ENCODE results near the gene OR11H7.
"Not testable (repeated sequence)": the region's sequence is repeated elsewhere in the genome, so short reads cannot be mapped to it uniquely, and the experiment has no call there.

Gene OR11H7

DNA sequence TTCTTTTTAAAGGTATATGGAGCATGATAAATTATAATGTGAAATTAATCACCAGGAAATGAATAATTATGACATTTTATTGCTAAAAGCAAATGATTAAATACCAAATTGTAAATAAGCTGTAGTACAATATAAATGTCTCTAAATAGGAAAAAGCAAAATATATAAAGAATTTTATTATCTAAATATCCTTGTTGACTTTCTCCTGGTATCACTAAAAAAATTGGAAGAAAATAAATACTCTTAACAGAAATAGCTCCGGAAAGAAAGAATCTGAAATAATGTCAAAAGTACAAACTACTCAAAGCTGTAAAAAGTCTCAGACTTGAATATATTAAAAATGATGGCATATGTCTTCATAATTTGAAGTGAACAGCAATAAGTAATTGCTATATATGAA lies at the start of gene OR11H7:
TSS of gene OR11H7 (plus strand) at position 301 of the 400 bp plus-strand sequence.
- DNase-seq (ENCODE audit: low read depth, low spot score): no peak

DNA sequence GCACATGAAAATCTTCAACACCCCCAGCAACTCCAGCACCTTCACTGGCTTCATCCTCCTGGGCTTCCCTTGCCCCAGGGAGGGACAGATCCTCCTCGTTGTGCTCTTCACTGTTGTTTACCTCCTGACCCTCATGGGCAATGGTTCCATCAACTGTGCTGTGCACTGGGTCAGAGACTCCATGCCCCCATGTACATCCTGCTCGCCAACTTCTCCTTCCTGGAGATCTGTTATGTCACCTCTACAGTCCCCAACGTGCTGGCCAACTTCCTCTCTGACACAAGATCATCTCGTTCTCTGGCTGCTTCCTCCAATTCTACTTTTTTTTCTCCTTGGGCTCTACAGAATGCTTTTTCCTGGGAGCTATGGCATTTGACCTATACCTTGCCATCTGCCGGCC lies 49.6 kb upstream of the OR11H7 start:
- no peak for DNase-seq (ENCODE audit: low read depth, low spot score)

DNA sequence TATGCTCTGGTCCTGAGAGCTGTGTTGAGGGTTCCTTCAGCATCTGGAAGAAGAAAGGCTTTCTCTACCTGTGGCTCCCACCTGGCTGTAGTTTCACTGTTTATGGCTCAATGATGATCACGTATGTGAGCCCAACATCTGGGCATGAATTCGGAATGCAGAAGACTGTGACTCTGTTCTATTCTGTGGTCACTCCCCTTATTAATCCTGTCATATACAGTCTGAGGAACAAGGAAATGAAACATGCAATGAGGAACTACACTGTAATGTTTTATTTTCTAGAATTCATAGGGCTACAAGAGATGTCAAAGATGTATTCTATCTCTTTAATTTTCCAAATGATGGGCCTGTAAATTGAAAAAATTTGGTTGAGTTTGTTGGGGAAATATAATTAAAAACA lies 48.9 kb upstream of the OR11H7 start:
- no peak for DNase-seq (ENCODE audit: low read depth, low spot score)

DNA sequence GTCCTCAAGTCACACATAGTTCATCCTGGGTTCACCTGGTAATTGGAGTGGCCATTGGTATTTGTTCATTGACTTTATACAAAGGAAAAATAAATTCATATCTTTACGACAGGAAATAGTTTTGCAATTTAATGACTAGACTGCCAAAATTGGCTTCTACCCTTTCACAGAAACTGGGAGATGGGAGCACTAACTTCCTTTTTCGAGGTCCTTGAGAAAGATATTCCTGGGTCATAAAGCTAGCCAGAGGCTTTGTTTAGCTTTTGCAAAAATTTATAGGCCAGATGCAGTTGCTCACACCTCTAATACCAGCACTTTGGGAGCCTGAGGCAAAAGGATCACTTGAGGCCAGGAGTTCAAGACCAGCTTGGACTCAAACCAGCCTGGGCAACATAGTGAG lies 48.3 kb upstream of the OR11H7 start:
- no peak for DNase-seq (ENCODE audit: low read depth, low spot score)

DNA sequence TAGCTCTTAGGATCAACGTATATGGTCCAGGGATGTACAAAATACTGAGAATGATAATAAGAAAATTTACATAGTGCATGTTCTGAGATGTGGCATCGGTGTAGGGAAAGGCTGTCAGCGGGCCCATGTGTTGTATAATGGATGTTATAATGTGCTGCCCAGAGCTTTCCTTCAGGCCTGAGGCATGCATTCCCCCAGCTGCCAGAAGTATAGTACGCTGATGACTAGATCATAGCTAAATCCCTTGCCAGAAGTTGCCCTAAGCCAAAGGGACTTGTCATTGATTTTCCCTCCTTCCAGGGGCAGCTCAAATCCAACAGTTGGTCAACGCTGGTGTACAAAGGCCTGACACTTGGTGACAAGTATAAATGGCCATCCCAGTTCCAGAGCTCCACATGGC lies 44.6 kb upstream of the OR11H7 start:
- no peak for DNase-seq (ENCODE audit: low read depth, low spot score)

DNA sequence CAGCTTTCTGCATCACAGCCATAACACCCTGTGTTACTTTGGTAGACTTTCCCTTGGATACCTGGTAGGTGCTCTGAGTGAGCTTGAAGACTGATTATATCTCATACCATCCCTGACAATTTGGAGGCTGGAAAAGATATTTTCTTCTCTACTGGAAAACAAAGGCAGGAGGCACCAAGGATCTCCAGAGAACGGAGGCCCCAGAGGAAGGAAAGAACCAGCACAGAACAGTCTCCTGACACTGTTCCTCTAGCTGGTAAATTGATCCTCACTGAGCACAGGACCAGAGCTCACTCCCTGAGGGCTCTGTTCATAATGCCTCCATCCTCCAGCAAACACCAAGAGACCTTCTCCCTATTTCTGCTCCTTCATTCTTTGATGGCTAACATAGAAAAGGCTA lies 38.2 kb upstream of the OR11H7 start, which contains the start of gene OR11G2:
TSS of gene OR11G2 (plus strand) at position 301 of the 400 bp plus-strand sequence. CDS start 6,542 bp downstream, outside the sequence.
- DNase-seq (ENCODE audit: low read depth, low spot score): no peak

DNA sequence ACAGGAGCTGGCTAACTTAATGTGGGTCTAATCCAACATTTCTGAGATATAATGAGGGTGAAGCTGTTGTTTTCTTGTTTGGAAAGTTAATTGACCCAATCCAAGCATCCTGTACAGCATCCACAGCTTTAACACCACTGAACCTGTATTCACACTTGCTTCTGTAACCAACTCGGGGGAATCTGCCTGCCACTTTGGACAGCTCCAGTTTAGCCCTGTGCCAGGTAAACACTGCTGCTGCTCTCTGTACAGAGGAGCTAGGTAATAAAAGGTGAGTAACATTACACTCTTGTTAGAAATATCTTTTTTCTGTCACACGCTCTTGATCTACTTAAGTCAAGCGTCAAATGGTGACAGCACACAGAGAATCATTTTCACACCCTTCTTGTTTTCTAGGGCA lies 37.4 kb upstream of the OR11H7 start:
- DNase-seq (ENCODE audit: low read depth, low spot score): no peak

DNA sequence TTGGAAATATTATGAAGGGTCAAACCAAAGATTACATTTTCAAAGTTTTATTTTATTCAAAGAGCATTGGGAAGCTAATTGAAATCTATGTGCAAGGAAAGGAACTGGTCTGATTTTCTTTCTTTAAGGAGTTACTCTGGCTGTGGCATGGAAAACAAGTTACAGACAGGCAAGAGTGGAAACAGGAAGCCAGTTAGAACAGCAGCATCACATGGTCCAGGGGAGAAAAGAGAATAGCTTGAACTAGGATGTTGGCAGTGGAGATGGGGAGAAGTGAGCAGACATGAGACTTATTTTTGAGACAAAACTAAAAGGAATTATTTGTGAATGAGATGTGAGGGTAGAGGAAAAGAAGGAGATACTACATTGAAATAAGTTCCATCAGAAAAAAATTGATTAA lies 34.7 kb upstream of the OR11H7 start:
- DNase-seq (ENCODE audit: low read depth, low spot score): no peak

DNA sequence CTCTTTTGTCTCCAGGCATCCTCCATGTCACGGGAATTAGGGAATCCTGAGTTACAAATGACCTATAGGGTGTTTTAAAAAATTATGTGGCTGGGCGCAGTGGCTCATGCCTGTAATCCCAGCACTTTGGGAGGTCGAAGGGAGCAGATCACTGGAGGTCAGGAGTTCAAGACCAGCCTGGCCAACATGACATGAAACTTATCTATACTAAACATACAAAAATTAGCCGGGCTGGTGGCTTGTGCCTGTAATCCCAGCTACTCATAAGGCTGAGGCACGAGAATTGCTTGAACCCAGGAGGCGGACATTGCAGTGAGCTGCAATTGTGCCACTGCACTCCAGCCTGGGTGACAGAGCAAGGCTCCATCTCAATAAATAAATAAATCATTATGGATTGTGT lies 33.6 kb upstream of the OR11H7 start:
- not testable (repeated sequence) for DNase-seq (ENCODE audit: low read depth, low spot score)

DNA sequence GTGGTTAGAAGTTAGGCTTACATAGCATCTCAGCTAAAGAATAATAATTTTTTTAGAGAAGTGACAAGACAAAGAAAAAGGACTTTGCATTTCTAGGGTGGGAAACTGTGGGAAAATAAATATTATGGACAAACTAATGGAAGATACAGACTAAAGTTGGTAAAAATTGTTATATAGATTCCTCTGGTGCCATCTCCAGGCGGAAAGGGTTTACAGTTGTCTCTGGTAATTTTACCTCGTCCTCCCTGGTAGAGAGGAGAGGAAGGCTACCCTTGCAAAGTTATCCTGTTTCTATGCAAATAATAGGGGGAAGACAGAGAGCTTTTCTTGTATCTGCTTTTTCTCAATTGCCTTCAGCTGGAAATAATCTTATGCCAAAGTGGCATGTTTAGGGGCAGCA lies 32.9 kb upstream of the OR11H7 start:
- DNase-seq (ENCODE audit: low read depth, low spot score): no peak

DNA sequence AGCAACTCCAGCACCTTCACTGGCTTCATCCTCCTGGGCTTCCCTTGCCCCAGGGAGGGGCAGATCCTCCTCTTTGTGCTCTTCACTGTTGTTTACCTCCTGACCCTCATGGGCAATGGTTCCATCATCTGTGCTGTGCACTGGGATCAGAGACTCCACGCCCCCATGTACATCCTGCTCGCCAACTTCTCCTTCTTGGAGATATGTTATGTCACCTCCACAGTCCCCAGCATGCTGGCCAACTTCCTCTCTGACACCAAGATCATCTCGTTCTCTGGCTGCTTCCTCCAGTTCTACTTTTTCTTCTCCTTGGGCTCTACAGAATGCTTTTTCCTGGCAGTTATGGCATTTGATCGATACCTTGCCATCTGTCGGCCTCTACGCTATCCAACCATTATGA lies 31.3 kb upstream of the OR11H7 start:
- no peak for DNase-seq (ENCODE audit: low read depth, low spot score)

DNA sequence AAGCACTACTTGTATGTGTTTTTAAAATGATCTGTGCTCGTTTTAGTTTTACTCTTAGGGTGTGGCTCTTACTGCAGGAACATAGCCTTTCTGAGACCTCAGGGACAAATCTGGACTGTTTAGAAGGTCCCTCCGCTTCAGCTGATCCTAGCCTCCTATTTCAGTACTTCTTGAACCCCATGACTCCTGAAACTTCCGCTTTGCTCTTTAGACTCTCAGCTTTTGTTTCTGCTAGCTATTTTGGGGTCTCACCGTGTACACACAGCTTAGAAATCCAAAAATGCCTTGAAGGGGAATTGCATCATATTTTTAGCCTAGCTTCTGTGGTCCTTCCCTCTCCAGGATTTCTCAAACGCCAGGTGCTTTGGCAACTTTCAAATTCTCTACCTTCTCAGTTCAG lies 29.8 kb upstream of the OR11H7 start:
- DNase-seq (ENCODE audit: low read depth, low spot score): no peak

DNA sequence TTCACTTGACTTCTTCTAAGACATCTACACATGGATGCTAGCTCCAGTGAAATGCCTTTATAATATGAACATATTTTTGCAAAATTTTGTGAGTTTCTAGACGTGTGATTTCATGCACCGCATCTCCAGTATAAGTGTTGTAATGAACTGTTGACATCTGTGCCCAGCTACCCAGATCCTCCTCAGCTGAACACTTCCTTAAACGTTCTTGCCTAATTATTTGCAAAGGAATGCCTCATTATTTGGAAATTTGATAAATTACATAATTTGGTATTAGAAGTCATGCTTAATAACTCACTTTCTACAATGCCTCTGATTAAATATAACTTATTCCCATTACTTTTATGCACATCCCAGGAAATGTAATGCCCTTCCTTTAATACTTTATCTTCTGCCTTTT lies 24.1 kb upstream of the OR11H7 start:
- no peak for DNase-seq (ENCODE audit: low read depth, low spot score)

DNA sequence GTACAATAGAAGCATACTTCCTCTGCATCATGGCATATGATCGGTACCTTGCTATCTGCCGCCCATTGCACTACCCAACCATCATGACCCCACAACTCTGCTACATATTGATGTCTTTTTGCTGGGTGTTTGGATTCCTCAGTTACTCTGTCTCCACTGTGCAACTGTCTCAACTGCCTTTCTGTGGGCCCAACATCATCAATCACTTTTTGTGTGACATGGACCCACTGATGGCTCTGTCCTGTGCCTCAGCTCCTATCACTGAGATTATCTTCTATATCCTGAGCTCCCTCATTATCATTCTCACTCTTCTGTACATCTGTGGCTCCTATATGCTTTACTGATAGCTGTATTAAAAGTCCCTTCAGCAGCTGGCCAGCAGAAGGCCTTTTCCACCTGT lies 19.2 kb upstream of the OR11H7 start:
- DNase-seq (ENCODE audit: low read depth, low spot score): no peak

DNA sequence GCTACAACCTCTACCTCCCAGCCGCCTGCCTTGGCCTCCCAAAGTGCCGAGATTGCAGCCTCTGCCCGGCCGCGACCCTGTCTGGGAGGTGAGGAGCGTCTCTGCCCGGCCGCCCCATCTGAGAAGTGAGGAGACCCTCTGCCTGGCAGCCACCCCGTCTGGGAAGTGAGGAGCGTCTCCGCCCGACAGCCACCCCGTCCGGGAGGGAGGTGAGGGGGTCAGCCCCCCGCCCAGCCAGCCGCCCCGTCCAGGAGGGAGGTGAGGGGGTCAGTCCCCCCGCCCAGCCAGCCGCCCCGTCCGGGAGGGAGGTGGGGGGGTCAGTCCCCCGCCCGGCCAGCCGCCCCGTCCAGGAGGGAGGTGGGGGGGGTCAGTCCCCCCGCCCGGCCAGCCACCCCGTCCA lies 16.4 kb upstream of the OR11H7 start:
- DNase-seq (ENCODE audit: low read depth, low spot score): not testable (repeated sequence)

DNA sequence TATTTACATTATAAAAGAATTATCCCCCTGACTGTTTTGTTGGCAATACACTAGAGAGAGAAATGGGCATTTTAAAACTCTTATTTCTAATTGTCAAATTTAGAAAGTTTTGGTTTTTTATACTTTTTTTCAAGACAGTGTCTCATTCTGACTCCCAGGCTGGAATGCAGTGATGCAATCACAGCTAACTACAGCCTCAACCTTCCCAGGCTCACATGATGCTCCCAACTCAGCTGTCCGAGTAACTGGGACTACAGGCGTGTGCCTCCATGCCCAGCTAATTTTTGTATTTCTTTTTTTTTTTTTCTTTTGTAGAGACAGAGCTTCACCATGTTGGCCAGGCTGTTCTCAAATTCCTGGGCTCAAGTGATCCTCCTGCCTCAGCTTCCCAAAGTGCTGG lies 13.6 kb upstream of the OR11H7 start:
- DNase-seq (ENCODE audit: low read depth, low spot score): no peak

DNA sequence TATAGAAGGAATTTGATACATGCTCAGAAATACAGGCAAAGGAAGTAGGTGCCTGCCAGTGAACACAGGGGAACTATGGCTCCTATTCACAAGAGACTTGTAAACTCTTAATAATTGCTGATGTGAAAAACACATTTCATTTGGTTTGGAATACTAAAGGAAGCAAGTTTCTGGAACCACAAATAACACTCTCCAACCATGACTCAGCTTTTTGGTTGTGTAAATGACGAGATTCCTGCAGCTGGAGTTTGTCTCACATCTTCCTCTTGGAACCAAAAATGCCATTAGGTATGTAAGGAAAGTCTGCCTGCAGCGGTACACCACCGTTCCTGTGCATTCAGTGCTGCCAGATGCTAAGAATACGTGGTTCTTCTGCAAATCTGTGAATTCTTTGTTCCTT lies 9.7 kb upstream of the OR11H7 start:
- no peak for DNase-seq (ENCODE audit: low read depth, low spot score)

DNA sequence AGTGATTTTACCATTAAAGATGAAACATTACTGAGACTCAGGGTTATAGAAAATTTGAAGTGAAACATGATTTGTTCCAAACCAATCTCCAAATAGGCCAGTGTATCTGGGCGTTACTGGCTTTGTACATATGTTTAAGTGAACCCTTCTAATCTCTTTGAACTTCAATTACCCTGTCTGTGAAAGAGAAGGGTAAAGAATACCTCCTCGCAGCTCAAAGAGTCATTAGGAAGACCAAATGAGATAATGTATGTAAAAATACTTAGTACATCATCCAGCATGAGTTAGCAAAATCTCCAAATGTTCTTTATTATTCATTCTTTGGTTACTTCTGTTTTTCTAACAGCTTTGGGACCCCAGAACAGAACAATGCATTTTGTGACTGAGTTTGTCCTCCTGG lies 5.4 kb upstream of the OR11H7 start, which contains the start of gene OR11H6:
TSS of gene OR11H6 (plus strand) at position 301 of the 400 bp plus-strand sequence. CDS start at position 301, 0 bp downstream.
- DNase-seq (ENCODE audit: low read depth, low spot score): no peak

DNA sequence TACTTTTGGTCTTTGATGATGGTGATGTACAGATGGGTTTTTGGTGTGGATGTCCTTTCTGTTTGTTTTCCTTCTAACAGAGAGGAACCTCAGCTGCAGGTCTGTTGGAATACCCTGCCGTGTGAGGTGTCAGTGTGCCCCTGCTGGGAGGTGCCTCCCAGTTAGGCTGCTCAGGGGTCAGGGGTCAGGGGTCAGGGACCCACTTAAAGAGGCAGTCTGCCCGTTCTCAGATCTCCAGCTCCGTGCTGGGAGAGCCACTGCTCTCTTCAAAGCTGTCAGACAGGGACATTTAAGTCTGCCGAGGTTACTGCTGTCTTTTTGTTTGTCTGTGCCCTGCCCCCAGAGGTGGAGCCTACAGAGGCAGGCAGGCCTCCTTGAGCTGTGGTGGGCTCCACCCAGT lies 6.6 kb downstream of the OR11H7 start:
- DNase-seq (ENCODE audit: low read depth, low spot score): not testable (repeated sequence)

DNA sequence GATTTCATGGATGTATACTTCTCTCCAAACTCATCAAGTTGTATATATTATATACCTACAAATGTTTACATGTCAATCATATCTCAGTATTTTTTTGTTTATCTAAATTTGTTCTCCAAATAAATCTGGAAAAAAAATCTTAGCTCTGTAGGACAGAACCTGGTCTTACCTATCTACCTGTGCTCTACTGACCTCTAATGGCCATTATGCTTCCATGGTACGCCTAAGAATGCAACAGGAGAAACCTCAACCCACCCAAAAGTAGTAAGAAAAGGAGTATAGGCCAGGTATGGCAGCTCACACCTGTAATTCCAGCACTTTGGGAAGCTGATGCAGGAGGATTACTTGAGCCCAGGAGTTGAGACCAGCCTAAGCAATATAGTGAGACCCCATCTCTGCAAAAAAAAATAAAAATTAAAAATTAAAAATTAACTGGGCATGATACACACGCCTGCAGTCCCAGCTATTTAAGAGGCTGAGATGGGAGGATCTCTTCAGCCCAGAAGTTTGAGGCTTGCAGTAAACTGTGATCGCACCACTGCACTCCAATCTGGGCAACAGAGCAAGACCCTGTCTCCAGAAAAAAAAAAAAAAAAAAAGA lies 19.0 kb downstream of the OR11H7 start:
- no peak for DNase-seq (ENCODE audit: low read depth, low spot score)

DNA sequence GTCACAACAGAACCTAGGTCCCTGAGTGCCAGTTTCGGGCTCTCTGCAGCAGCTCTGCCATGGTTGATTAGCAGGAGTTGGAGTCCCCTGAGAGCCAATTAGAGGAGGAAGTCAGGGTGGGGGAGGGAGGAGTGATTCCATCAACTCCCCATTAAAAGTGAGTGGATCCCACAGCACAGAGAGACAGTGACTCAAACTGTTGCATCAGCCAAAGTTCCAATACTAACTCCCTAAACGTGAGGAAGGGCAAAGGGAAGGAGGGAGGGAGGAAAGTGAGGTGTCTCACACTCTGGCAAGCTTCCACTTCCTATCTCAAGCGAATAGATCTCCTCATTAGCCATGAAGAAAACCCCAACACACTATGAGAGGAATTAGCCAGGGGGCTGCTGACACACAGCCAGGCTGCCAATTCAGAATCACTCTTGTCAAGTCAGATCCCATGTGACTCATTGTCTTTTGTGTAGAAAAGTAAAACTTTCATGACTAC lies 33.9 kb downstream of the OR11H7 start:
- DNase-seq (ENCODE audit: low read depth, low spot score): no peak

DNA sequence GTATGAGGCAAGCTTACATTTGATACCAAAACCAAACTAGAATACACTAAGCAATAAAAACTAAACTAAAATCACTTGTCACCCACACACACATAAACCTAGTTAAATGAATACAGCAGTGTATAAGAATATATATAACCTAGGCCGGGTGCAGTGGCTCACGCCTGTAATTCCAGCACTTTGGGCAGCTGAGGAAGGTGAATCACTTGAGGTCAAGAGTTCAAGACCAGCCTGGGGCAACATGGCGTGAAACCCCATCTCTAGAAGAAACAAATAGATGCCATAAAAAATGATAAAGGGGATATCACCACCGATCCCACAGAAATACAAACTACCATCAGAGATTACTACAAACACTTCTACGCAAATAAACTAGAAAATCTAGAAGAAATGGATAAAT lies 35.6 kb downstream of the OR11H7 start:
- DNase-seq (ENCODE audit: low read depth, low spot score): not testable (repeated sequence)

DNA sequence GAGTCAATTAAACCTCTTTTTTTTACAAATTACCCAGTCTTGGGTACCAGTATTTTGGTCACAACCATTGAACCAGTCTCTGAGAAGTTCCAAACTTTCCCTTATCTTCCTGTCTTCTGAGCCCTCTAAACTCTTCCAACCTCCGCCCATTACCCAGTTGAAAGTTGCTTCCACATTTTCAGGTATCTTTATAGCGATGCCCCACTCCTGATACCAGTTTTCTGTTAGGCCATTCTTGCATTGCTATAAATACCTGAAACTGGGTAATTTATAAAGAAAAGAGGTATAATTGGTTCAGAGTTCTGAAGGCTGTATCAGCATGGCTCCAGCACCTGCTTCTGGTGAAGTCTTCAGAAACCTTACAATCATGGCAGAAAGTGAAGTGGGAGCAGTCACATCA lies 45.3 kb downstream of the OR11H7 start:
- DNase-seq (ENCODE audit: low read depth, low spot score): no peak

DNA sequence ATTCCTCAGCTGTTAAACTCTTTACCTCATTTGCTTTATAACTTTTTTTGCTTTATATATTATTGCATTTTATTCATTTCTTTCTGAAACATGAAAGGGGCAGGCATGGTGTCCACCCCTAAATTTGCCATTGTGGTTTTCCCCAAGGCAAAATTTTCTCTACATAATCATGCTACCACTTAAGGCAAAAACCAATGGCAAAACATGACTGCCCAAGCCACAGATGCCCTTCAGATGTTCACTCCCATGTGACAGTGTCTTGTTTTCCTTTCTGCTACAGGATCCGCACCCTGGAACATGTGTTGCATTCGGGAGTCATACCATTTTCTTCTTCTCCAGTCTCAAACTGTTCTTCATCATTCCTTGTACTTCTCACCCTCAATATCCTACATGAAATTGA lies 48.6 kb downstream of the OR11H7 start:
- DNase-seq (ENCODE audit: low read depth, low spot score): no peak
